H1 (cell line): ENCODE data around the gene MFAP5. TPM values are rescaled to one million over a fixed set of nuclear protein-coding genes. Genes with fewer than 3 reads are reported as not detected.

Experiments used
- CHD1 ChIP-seq: IDR thresholded peaks from 2 replicates; pipeline ENCODE4 v1.6.1; 2012; ENCODE audit warnings: low read depth, low read length, improper control_type of control experiment
- CHD2 ChIP-seq: IDR thresholded peaks from 2 replicates; pipeline ENCODE4 v1.6.1; 2012; ENCODE audit warnings: low read length, improper control_type of control experiment
- CHD7 ChIP-seq: fragments of 300-600 bp; sonication (generic); IDR thresholded peaks from 2 replicates; pipeline ENCODE4 v1.7.1; 2012; ENCODE audit warnings: low read length, moderate library complexity, mild to moderate bottlenecking, inconsistent platforms; ENCODE audit not compliant: insufficient replicate concordance
- HDAC2 ChIP-seq, 2 experiments: fragments of 300-600 bp in 1 of 2; sonication (generic) in 1 of 2; IDR thresholded peaks; 2 replicates each; pipeline ENCODE4 v1.6.1; 2011 to 2012; ENCODE audit warnings: low read depth in 2 of 2, low read length in 2 of 2, mild to moderate bottlenecking in 2 of 2, moderate library complexity in 2 of 2, borderline replicate concordance in 1 of 2, inconsistent platforms in 1 of 2
- JUN ChIP-seq: IDR thresholded peaks from 2 replicates; pipeline ENCODE4 v1.6.1; 2011; ENCODE audit warnings: low read depth, mild to moderate bottlenecking, improper control_type of control experiment, low read length
- KDM1A ChIP-seq: fragments of 200-600, 300-600 bp; sonication (generic); IDR thresholded peaks from 2 replicates; pipeline ENCODE4 v1.7.1; 2016; ENCODE audit warnings: mild to moderate bottlenecking, low read length, borderline replicate concordance
- MAFK ChIP-seq: IDR thresholded peaks from 2 replicates; pipeline ENCODE4 v1.6.1; 2012; ENCODE audit warnings: low read depth, mild to moderate bottlenecking, improper control_type of control experiment, low read length
- POLR2AphosphoS5 ChIP-seq: IDR thresholded peaks from 2 replicates; pipeline ENCODE4 v1.6.1; 2011; ENCODE audit warnings: low read depth, low read length
- polyA plus RNA-seq, 7 experiments: library from polyadenylated mRNA; depleted of rRNA in 3 of 7; stranded (reverse) in 5 of 7; unstranded in 2 of 7; fragments of >200 nt in 5 of 7; fragments of 200-250 nt in 2 of 7; gene quantifications; 1 replicate in 5 of 7; 2 replicates in 1 of 7; 4 replicates in 1 of 7; pipeline versions ENCODE4 v1.2.1 to v1.2.3, GENCODE V29; 2011 to 2013; ENCODE audit warnings: missing spikeins in 2 of 7, mixed read lengths in 2 of 7
- total RNA-seq: library from RNA; stranded (reverse); fragmentation: NEBNext Ultra II Directional; extraction: Animal tissue kit (Norgen Biotek cat#: 25700); gene quantifications from 2 replicates; pipeline ENCODE4 v1.2.1, GENCODE V29; 2021

MFAP5 gene
- total and polyA plus RNA-seq, 2 of the 8 experiments (the other 6 are each of a cell fraction or from before 2014, with no cell fraction given) = 0.60 to 0.86 TPM

GRCh38 chr12:8685051-8685450 lies 22.4 kb upstream of the MFAP5 start (continued):
- TF ChIP-seq CHD7 (no peak), CHD1 (no peak), MAFK (no peak), POLR2AphosphoS5 (no peak), CHD2 (no peak), JUN (no peak), KDM1A (no peak), HDAC2 (IDR thresholded peaks at IDR 0.05; ENCODE audit: borderline replicate concordance in 1 of 2, low read depth in 2 of 2, low read length in 2 of 2) (no peak)
